NCI-H1694 (cell line): ENCODE measurements around the gene IGF1R.

Source experiments
- DNase-seq: peaks from one replicate; lab custom pipeline; 2025; lab: John Stamatoyannopoulos, UW

IGF1R gene

DNA sequence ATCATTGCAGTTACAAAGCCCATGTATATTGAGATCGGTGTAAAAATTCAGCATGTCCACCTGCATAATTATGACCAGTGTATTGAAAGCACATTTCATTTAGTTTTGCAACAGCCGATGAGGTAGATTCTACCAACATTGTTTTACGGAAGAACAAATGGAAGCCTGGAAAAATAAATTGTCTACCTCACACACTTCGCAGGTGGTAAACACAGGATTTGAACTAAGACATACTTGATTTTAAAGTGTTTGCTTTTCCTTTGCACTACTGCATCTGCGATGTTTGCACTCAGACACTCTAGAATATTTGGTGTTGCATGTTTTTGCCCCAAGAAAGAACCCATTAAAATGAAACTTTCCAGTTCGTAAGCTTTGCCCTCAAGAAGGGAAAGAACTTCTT is 210.8 kb downstream of the IGF1R start:
- DNase-seq, result no peak

DNA sequence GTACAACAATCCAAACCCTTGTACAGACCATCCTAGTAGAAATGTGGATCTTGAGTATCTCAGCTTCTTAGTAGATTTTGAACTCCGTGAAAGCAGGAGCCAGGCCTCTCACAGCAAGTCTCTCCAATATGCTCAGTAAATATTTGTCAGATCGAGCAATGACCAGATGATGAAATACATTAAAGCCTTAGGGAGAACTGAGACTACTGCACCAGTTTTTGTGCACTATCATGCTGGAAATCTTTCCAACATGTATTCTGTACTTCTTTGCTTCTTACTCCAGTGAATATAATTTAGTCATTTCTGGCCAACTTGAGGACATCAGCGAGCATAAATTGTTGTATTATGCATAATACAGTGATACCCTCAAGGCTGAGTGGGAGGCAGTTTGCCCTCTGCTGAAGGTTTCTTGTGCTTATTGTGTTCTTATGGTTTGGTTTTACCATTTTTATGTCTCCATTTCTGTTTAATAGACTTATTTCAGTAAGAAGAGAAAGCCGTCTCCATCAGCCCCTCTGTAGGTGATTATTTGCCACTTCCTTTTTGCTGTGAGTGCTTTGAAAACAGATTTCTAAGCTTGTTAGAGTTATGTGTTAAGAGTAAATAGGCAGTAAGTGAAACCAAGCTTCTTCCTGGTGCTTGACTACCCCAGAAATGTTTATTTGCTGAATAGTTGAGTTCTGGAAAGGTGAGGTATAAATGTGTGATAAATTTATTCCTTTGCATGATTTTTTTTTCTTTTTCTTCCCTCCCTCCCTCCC is 212.1 kb downstream of the IGF1R start:
- DNase-seq, result no peak

DNA sequence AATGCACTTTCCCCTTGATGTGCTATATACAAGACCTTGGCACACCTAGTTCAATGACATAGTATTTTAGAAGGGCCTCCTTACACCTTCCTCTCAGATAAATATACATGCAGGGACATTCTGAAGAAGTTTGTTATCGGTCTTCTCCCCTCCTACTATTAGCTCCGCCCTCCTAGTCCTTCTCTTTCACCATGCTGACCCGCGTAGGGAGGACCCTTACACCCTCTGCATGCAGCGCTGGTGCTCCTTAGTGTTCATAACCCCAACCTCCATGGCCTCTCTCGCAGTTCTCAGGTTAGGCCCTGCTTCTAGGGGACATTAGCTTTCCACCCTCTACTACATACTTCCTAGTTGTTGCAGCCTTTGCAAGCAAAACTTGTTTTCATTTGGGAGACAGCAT is 212.8 kb downstream of the IGF1R start:
- no peak for DNase-seq

DNA sequence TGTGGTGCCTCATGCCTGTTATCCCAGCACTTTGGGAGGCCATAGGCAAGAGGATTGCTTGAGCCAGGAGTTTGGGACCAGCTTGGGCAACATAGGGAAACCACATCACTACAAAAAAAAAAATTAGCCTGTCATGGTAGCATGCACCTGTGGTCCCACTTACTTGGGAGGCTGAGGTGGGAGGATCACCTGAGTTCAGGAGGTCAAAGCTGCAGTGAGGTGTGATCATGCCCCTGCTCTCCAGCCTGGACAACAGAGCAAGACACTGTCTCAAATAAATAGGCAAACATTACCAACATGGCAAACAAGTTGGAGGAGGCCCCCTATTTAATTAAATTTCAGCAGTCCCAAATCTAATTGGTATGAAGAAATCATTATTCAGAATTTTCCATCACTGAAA is 215.6 kb downstream of the IGF1R start:
- no peak for DNase-seq

DNA sequence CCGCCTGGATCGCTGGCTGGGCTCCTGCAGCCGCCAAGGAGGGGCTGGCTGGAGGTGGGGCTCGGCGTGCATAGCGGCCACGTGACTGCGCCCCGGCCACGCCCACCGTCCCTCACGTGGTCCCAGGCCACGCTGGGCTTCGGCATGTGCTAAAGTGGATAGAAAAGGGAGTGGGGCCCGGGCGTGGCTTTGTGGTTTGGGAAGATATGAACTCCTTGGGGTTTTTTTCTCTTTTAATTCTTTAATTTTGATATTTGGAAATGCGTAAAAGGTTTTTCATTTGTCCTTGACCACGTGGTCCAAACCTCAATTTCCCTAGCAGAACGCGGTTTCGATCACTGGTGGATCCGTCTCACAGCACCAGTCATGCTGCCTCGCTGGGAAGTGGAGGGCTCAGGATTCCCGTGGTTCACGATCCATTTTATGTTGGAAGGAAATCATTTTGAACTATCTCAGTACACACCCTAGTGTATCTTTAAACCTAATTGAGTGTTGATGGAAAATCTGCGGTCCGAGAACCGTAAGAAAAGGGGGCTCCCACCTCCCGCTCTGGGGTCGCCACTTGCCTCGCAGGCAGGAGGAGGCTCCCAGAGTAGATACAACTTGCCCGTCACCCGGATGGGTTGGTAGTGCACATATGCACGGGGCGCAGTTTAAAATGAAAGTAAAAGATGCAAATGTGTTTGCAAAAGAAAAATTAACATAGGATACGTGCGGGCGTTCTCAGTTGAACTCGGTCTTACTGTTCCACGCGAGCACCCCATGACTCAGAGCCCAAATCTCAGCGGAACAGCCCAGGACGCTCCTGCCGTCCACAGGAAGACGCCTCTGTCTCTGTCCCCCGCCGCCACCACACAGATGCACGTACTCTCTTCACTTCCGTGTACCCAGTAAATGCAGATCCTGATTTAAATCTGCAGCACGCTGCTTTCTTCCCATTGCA is 217.3 kb downstream of the IGF1R start:
- DNase-seq, result peak; percentile 52

DNA sequence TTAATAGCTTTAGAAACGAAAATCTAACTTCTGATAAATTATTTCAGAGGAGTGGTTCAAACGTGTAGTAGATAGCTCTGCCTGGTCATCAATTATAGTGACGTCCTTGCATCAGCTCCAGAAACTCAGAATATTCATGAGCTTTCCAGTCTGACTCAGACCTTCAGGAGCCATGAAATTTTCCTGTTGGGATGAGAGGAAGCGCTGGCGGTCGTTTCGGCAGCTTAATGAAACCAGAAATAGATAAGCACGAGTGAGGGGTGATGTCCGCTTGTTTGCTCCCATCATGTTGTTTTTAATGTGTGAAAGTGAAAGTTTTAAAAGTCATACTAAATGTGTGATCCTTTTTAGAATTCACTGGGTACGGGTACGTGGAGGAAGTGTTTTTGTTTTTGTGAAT is 218.2 kb downstream of the IGF1R start:
- DNase-seq, result no peak

DNA sequence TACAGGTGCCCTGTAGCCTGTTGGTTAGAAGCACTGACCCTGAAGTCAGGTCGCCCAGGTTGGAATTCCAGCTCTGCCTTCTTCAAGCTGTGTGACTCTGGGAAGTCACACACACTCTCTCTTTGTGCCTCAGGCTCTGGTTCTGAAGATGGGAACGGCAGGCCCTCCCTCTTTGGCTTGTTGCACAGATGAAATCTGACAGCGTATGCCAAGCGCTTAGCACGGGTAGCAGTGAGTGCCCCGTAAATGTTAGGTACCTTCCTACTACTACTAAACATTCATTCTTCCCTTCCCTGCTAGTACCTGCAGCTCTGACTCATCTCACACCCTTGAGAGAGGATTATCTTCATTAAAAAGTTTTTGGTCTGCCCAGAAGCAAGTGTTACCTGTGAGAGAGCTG is 220.2 kb downstream of the IGF1R start:
- DNase-seq, result no peak

DNA sequence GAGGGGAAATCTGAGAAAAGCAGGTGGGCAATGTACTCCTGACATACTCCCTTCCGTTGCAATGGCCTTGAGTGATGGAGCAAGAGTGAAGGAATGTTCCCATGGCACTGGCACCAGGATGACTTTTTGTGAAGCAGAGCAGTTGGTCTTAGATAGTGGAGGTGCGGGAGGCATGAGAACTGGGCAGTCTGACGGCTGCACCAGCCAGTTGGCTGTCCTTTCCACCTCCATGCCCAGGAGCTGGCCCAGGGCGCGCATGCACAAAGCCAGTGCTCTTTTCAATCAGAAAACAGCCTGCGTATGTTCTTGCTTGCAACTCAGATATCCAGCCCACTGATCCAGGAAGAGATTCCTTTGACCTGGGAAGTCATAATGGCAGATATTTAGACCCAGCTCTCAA is 222.4 kb downstream of the IGF1R start:
- no peak for DNase-seq

DNA sequence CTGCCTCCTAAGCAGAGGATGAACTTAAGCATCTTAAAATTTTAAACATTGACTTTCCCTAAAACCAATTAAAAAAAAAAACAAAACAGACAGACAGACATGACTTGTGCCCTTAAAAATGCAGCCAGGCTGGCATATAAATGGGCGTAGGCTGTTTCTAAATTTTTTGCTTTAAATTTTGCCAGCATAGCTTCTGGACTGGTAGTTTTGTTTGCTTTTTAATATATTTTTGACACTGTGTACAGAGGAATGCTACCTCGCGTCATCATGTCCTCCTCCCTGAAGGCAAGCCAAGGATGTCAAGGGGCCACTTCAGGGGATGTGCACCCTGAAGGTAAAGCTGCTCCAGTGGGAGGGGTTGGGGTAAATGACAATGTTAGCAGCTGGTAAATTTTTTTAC is 224.4 kb downstream of the IGF1R start:
- no peak for DNase-seq

DNA sequence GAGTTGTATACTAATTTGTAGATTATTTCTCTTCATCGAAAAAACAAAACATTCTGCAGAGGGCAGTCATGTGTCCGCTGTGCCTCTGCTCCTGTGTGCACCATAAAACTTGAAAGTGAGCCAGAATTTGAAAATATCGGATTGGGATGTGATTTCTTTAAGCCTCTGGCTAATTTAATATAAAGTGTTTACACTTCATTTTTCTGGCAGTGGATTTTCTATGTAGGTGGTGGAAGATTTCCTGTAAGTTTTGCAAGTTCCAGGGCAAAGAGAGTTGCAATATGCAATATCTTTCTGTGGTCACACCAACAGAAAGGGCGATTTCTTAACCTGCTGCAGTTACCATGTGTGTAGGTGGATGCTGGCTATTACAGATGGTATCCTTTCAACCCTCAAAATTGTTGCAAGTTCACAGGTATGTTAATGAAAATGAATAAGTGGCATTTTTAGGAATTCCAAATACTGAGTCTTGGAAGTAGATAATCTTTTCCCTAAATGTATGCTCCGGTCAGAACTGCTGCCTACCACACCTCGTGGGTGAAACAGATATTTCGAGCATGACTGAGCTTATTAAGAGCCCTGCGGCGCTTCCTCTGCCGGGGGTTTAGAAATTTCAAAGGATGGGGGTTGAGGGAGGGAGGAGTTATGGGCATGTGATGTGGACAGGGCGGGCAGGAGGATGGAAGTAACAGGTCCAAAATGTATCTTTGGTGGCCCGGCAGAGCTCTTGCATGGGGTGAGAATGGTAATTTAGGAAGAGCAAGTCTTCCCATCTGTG is 225.3 kb downstream of the IGF1R start:
- no peak for DNase-seq

DNA sequence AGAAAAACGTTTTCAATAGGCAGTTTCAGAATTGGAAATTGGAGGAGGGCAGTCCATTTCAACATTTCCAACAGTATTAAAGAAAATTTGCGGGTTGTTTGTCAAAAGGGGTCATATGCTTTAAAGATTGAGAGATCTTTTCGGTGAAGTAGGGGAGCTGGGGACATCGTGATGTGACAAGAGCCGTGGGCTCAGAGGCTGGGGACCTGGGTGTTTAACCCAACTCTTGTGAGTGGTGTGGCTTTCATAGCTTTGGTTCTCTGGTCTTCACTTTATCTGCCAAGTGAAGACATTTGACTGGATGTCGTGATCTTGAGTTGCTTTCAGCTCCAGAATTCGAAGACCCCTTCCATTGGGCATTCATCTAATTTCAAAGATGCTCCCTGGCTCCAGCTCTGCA is 226.0 kb downstream of the IGF1R start:
- no peak for DNase-seq

DNA sequence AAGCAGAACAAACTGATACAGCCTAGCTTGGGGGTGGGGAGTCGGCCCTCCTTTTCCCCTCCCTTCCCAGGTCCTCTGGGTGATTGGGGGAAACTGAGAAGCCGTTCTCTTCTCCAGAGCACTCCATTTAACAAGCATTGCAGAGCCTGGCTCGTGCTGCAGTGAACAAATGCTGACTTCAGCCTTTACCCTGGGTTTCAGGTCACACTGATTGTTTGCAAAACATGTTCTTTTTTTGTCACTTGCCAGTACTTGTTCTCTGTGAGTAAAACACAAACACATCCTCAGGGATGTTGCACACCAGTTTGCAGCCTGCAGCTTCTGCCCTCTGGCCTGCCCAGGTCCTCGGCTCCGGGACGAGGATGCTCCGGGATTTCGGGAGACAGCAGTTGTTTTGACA is 226.4 kb downstream of the IGF1R start:
- no peak for DNase-seq

DNA sequence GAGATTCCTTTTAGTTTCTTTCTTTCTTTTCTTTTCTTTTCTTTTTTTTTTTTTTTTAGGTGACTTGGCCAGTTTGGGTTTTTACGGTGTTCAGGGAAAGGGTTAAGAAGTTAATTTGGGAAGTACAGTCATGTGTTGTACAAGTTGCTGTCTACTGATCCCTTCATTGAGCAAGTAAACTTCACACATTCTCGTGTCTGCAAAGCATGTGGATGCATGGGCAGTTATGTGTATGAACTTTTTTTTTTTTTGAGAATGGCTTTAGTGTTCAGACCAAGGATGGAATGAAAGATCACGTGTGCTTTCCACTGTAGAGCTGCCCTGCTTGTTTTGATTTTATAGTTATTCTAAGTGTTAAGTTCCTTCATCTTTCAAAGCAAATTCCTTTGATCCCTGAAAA is 227.0 kb downstream of the IGF1R start:
- no peak for DNase-seq

DNA sequence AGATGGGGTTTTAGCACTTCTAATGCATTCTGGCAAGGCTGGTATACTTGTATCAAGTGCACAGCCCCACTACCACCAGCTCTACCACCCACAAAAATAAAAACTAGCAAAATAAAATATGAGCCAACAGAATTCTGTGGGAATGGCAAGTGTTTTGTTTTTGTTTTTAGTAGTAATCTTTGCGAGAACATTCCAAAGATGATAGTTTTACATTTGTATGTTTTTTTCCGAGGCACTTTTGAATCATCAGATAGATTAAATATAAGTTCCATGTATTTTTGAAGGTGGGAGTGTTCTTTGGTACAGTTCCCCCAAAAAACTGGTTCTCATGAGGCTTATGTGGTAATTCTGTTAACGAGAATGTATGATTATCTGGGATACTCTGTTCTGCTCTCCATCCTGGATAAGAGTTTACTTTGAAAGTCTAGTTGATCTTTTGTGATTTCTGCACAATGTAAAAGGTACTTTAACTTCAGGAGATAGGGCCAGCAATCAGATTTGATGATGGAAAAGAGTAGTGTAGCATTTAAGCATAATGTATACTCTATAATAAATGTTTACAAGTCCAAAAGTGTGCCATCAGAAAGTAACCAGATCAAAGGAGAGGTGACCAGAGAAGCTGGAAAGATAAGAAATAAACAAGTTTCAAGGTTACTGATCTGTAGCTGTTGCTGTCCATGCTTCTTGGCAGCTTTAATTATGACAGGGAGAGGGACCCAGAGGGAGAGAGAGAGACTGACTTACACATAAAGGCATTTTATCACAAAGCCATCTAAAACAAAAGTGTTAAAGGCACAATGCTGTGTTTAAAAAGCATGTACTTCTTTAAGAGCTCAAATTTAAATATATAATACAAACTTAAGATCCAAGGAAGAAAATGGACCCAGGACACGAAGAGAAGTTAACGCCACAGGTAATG is 228.4 kb downstream of the IGF1R start:
- no peak for DNase-seq

DNA sequence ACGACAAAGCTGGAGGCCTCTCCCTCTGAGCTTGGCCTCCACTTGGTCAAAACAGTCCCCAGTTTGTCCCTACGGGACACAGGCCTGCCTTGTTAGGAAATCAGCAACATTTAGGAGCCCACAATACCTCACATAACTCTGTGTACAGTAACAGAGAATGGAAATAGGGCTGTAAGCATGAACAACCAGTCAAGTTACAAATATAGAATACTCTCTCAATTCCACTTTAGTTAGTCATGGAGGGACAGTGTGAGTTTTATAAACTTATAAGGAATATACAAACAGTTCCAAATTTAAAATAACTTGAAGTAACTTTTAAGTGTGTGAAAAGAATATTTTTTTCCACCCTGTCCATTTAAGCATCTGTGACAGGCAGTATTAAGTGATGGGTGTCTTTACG is 229.8 kb downstream of the IGF1R start:
- no peak for DNase-seq

DNA sequence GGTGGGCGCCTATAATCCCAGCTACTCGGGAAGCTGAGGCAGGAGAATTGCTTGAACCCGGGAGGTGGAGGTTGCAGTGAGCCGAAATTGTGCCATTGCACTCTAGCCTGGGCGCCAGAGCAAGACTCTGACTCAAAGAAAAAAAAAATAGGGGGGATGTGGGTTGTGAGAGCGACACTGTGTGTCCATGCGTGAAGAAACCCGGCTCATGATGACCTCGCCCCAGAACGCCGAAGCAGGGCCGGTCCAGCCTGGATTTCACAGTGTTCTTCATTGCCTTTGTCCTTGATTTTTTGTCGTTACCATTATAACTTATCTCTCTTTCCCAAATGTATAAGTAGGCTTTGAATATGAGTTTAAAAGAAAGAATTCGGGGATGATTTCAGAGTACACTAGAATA is 230.5 kb downstream of the IGF1R start:
- DNase-seq, result no peak

DNA sequence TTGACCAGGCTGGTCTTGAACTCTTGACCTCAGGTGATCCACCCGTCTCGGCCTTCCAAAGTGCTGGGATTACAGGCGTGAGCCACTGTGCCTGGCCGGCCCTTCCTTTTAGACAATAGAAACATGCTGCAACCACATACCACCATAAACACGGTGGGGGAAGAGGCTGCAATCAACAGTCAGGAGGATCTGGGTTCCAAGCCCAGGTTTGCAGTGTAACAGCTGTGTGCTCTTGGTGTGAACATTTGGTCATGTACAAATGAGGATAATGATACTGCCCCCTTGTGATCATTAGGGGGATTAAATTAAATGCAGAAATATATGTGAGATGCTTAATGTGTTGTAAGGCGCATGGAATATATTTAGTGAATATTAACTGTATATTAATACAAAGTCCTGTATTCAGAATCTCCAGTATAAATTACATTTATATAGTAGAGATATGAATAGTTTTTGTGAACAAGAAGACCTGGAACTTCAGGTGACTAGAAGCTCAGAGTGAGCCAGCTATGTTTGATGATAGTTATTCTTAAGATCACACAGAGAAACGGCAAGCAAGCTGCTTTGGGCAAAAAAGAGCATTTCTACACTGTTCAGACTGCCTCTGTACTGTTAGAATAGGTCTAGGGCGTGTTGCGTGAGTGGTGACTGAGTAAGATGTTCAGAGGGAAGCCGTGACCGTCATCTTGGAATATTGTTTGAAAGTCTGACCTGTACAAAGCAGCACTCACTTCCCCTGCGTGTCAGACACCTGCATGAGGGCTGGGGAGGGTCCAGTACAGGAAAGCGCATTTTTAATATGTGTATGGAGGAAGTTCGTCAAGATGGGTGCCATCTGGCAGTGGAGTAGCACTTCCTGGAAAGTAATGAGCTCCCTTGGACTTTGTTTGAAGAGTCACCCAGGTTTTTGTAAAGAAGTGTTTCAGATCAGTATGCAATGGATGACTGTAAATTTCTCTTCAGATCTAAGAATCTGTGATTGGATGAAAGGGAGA is 233.5 kb downstream of the IGF1R start:
- peak; percentile 17 for DNase-seq

DNA sequence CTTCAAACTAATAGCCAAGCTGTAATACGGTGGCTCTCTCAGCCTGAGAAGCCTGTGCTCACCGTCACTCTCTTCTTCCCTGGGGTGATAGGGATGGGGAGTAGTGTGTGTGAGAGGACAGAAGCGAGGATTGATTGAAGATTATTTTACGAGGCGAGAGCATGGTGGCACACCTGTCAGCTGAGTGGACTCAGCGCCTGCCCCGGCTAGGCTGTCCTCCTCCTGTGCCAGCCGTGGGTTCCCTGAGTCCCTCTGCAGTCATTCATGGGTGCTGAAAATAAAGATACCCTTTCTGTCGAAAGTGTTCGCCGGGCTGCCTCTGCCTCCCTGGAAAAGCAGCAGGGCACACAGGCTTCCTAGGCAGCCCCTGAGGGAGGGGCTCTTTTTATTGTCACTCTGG is 235.1 kb downstream of the IGF1R start:
- no peak for DNase-seq

DNA sequence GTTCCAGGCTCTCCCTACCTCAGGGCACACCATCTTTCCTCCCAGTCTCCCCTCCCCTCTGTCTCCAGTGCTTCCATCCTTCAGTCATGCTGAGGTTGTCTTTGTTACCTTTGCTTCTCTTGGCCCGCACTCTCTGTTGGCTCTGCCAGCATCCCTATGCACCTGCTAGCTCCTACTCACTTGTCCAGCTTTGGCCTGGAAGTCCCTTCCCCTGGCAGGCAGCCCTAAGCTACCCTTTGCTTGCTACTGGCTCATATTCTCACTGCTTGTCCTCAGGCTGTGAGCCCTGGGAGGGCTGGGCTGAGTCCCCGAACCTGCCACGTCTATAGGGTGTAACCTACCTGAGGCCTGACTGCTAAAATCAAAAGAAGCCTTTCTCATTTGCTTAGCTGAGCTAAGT is 236.6 kb downstream of the IGF1R start:
- DNase-seq, result no peak

DNA sequence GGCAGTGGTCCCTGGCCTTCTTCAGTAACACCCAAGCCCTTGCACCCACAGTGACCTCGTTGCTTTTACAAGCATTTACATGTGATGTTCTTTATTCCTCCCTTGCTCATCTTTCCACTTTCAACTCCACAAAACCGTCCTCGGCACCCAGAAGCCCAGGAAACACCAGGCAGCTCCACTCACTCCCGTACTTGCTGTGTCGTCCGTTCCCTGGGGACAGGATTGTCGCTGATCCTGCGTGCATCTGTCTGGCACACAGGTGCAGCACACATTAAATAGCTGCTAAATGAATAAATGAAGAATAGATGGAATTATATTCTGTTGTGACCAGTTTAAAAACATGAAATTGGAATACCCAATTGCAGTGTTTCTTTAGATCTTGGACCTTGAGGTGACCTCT is 239.6 kb downstream of the IGF1R start:
- DNase-seq, result no peak
